Motor neuron (in vitro differentiated cells): Measurements from ENCODE around the gene CNEP1R1. TPM values are rescaled to one million over a fixed set of nuclear protein-coding genes. Genes with fewer than 3 reads are reported as not detected.
A peak's percentile ranks its signal among the peaks of the same experiment; 100 is the strongest.

Source experiments
- ATAC-seq, 8 experiments: fragments of 200-7000 bp; cut with Tn5 transposase; replicated peaks in 6 of 8; 2 replicates each; pipeline ENCODE4 v1.8.0; 2021; ENCODE audit warnings: mild to moderate bottlenecking in 8 of 8, moderate library complexity in 8 of 8
- H3K27ac ChIP-seq, 2 donors: fragments of 250-450 bp; sonication (Bioruptor Pico); 2 replicates each; pipeline ENCODE4 v1.9.0; 2021; ENCODE audit warnings: antibody characterized with exemption in 2 of 2, mild to moderate bottlenecking in 2 of 2, moderate library complexity in 1 of 2
- H3K4me1 ChIP-seq, 2 donors: fragments of 250-450 bp; sonication (Bioruptor Pico); replicated peaks in 1 of 2; 2 replicates each; pipeline ENCODE4 v1.6.1; 2021; ENCODE audit warnings: antibody characterized with exemption in 2 of 2, mild to moderate bottlenecking in 2 of 2, moderate library complexity in 1 of 2
- H3K4me3 ChIP-seq, 5 donors: fragments of 250-450 bp; sonication (Bioruptor Pico); 2 replicates each; pipeline ENCODE4 v1.9.0; 2021; ENCODE audit warnings: antibody characterized with exemption in 5 of 5, mild to moderate bottlenecking in 5 of 5, moderate library complexity in 4 of 5
- WGBS, 10 experiments: fragments of 450-650 bp; shearing (Covaris generic); methylation state at CpG; one replicate each; pipeline ENCODE4 v1.0.0; 2022; 5-methylcytosine and 5-hydroxymethylcytosine counted together
- in situ Hi-C, 9 experiments: fragments of 400-800 bp; cut with MboI; loops; one replicate each; pipeline ENCODE4 v1.15.0; 2021; ENCODE audit warnings: low sequenced_read_pairs in 9 of 9, low pct_unique_long_range_greater_than_20kb in 2 of 9; ENCODE audit not compliant: unreplicated experiment in 9 of 9
- total RNA-seq, 8 experiments: library from RNA; unstranded; fragments of 300-600 nt; gene quantifications; 2 replicates each; pipeline versions ENCODE4 v1.2.3 to v1.2.4, GENCODE V29; 2022

Gene CNEP1R1
- total RNA-seq, 8 experiments from 2014 or later: 13.2 to 23.1 (median 14.7) TPM

DNA sequence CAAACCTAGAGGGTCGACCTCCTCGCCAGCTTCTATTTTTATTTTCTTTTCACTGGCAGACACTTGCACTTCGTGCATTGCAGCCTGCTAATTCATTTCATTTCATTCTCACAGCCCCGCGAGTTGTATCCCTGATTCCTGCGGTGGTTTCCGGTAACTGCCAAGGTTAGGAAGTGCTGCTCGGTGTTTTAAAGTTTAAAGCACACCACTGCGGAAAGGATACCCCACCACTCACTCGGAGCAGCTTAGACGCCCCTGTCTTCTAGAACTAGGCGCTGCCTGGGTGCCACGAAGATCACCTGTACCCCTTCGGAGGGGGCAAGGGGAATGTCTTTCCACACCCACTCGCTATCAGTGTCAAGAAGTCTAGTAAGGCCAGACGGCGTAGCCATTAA lies 509 bp downstream of the CNEP1R1 start:
- Histone ChIP-seq H3K4me3 (peak overlapping the region; percentile 72 to 87 (median 81)), H3K27ac (peak overlapping the region; percentile 72 to 85), H3K4me1 (peaks cover 9% of the 10 kb centered on the region in 2 donors)
- in situ Hi-C loops: loop anchor here in 1 of 9 experiments (25.0 kb wide), 1 partner anchor 187 kb away; no protein-coding TSS in a partner anchor
- peak in 3 of 8 experiments; percentile 25 to 37 (median 27) for ATAC-seq
- WGBS, 10 experiments: 0 to 20% (median 1%) methylated on average over 1 to 14 of the region's 17 CpGs; no CpG with 5 or more reads in 2 of the 10 experiments

DNA sequence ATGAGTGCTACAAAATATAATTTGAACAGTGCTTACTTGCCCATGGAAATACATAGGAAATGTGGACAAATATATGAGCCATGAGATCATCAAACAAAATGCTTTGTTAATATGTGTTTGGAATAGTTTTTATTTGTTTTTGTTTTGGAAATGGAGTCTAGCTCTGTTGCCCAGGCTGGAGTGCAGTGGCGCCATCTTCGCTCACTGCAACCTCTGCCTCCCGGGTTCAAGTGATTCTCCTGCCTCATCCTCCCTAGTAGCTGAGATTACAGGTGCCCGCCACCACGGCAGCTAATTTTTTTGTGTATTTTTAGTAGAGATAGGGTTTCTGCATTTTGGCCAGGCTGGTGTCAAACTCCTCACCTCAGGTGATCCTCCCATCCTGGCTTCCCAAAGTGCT lies 2.8 kb downstream of the CNEP1R1 start:
- no peak for ATAC-seq
- Histone ChIP-seq H3K27ac (no peak overlapping the region), H3K4me1 (peaks cover 6 to 9% of the 10 kb centered on the region in 2 donors), H3K4me3 (no peak overlapping the region)
- in situ Hi-C loops: loop anchor here in 1 of 9 experiments (25.0 kb wide), 1 partner anchor 184 kb away; no protein-coding TSS in a partner anchor
- WGBS, 10 experiments: 80 to 100% (median 87%) methylated on average over 1 to 5 of the region's 5 CpGs; no CpG with 5 or more reads in 3 of the 10 experiments

DNA sequence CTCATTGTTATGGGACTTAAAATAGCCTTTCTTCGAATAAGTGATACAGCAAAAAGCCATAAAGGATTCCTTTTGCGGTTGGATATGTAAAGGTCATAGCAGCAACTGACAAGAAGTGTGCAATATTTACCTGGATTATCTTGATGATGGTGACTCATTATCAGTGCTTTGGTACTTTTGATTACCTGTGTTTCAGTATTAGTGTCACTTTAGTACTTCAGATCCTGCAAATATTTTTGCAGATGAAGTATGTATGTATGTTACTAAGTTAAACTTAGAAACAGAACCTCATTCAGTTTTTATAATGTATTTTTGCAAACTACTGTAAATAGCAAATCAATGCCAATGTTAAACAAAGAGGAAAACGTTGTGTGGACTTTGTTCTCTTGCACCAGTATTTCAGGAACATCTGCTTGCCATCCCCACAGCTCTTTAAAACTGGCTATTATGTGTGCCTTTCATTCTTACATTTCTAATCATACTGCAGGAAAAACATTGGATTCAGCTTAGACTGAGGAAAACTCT lies 10.5 kb downstream of the CNEP1R1 start:
- no peak for ATAC-seq
- no peaks in the 10 kb centered on the region for H3K4me1 ChIP-seq
- H3K27ac ChIP-seq: no peak overlapping the region
- no peak overlapping the region for H3K4me3 ChIP-seq
- WGBS, 10 experiments: 70 to 100% (median 86%) methylated on average over 1 to 3 of the region's 3 CpGs
- in situ Hi-C loops: loop anchor here in 1 of 9 experiments (25.0 kb wide), 1 partner anchor 177 kb away; no protein-coding TSS in a partner anchor

DNA sequence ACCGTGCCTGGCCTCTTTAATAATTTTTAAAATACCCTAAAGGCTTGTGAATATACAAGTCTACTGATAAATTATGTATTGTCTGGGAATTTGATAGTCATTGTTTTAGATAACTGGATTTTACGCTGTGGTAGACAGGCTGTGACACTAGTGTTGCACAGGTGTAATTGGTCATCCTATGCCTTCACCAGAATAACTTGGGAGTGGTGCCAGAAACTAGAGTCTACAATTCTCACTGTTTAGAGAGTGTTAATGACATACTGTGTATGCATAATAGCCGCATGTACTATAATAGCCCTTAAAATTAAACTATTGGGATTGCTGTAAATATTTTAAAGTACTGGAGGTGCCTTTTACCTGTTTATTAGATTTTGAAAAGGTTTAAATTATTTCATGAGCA lies 11.4 kb downstream of the CNEP1R1 start:
- 75 to 100% (median 91%) methylated on average over 1 to 3 of the region's 3 CpGs; no CpG with 5 or more reads in 1 of the 10 experiments for WGBS, 10 experiments
- in situ Hi-C loops: loop anchor here in 1 of 9 experiments (25.0 kb wide), 1 partner anchor 176 kb away; no protein-coding TSS in a partner anchor
- ATAC-seq: no peak
- Histone ChIP-seq H3K4me3 (no peak overlapping the region), H3K27ac (no peak overlapping the region), H3K4me1 (no peaks in the 10 kb centered on the region)

- H3K27ac ChIP-seq: no peak overlapping the region
- ATAC-seq: peak in 3 of 8 experiments; percentile 54 to 65 (median 65)
These were observed 12.7 kb downstream of the CNEP1R1 start for GRCh38 chr16:50037662-50038220.

DNA sequence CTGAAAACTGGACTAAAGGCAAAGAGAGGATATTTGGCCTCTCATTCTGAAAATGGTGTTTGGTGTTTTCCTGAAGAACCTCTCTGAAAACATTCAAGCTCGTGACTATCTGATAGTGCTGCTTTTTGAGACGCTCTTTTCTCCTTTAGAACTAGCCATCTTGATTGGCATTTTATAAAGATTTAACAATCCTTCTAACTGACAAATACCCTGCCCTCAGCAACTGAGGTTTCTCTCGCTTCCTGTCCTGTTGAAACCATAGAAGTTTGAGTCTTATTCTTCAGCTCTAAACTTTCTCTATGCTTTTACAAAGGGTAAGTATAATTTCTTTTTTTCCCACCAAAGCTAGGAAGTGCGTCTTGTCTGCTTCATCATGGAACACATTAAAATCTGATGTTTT lies 13.3 kb downstream of the CNEP1R1 start:
- no peak overlapping the region for H3K27ac ChIP-seq
- 75 to 100% (median 94%) methylated on average over 1 to 4 of the region's 4 CpGs for WGBS, 10 experiments
- no peaks in the 10 kb centered on the region for H3K4me1 ChIP-seq
- no peak for ATAC-seq
- H3K4me3 ChIP-seq: no peak overlapping the region
- in situ Hi-C loops: loop anchor here in 1 of 9 experiments (25.0 kb wide), 1 partner anchor 174 kb away; no protein-coding TSS in a partner anchor

More at GRCh38 chr16:50037662-50038220, 12.7 kb downstream of the CNEP1R1 start:
- in situ Hi-C loops: loop anchor here in 1 of 9 experiments (25.0 kb wide), 1 partner anchor 175 kb away; no protein-coding TSS in a partner anchor
- 30 to 100% (median 67%) methylated on average over 1 to 2 of the region's 2 CpGs; no CpG with 5 or more reads in 2 of the 10 experiments for WGBS, 10 experiments
- no peaks in the 10 kb centered on the region for H3K4me1 ChIP-seq
- H3K4me3 ChIP-seq: no peak overlapping the region

GRCh38 chr16:50038756-50039529 lies 13.9 kb downstream of the CNEP1R1 start:
- H3K4me1 ChIP-seq: no peaks in the 10 kb centered on the region
- ATAC-seq: peak in 2 of 8 experiments; percentile 92 to 93
- 27 to 77% (median 53%) methylated on average over 2 to 5 of the region's 5 CpGs; no CpG with 5 or more reads in 1 of the 10 experiments for WGBS, 10 experiments

GRCh38 chr16:50040018-50040417 lies 15.0 kb downstream of the CNEP1R1 start:
- WGBS, 10 experiments: 15 to 87% (median 70%) methylated on average over 2 to 7 of the region's 8 CpGs; no CpG with 5 or more reads in 2 of the 10 experiments
- Histone ChIP-seq H3K4me3 (no peak overlapping the region), H3K4me1 (no peaks in the 10 kb centered on the region), H3K27ac (no peak overlapping the region)
- no peak for ATAC-seq
- in situ Hi-C loops: loop anchor here in 1 of 9 experiments (25.0 kb wide), 1 partner anchor 172 kb away; no protein-coding TSS in a partner anchor

More at GRCh38 chr16:50038756-50039529, 13.9 kb downstream of the CNEP1R1 start:
- in situ Hi-C loops: loop anchor here in 1 of 9 experiments (25.0 kb wide), 1 partner anchor 173 kb away; no protein-coding TSS in a partner anchor
- no peak overlapping the region for H3K27ac ChIP-seq
- H3K4me3 ChIP-seq: no peak overlapping the region

DNA sequence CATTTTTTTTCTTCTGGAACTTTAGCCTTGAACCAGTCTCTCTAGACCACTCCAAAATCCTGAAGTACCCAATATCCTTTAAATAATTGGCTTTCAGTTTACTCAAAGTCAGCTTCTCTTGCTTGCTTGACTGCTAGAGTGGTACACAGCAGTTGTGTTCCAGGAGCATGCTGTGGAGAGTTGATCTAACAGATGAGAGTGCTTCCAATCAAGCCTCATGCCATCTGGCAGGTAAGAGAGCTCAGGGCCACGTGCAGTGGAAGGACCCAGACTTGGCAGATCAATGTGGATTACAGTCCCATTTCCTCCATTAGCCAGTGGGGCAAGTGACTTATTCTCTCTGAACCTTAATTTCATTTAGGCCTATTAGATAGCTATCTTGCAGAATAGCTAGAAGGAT lies 15.7 kb downstream of the CNEP1R1 start:
- ATAC-seq: no peak
- Histone ChIP-seq H3K4me1 (no peaks in the 10 kb centered on the region), H3K4me3 (no peak overlapping the region), H3K27ac (no peak overlapping the region)
- WGBS, 10 experiments: 0 to 83% (median 44%) methylated on average over 1 of the region's 1 CpG; no CpG with 5 or more reads in 3 of the 10 experiments
- in situ Hi-C loops: loop anchor here in 1 of 9 experiments (25.0 kb wide), 1 partner anchor 172 kb away; no protein-coding TSS in a partner anchor

DNA sequence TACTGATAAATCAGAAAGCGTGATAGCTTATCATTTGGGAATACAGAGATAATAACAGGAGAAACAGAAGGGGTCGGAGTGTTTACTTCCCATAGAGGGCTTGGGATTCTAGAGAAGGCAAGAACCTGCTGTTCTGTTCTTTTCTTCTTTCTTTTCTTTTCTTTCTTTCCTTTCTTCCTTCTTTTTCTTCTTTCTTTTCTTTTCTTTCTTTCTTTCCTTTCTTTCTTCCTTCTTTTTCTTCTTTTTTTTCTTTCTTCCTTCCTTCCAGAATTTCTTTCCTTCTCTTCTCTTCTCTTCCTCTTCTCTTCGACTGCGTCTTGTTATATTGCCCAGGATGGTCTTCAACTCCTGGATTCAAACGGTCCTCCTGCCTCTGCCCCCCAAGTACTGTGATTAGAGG lies 18.3 kb downstream of the CNEP1R1 start:
- H3K4me3 ChIP-seq: no peak overlapping the region
- ATAC-seq: no peak
- peaks cover 0 to 7% of the 10 kb centered on the region in 2 donors for H3K4me1 ChIP-seq
- H3K27ac ChIP-seq: no peak overlapping the region
- 72 to 97% (median 87%) methylated on average over 3 to 5 of the region's 5 CpGs for WGBS, 10 experiments
- in situ Hi-C loops: loop anchor here in 1 of 9 experiments (25.0 kb wide), 1 partner anchor 169 kb away; no protein-coding TSS in a partner anchor

DNA sequence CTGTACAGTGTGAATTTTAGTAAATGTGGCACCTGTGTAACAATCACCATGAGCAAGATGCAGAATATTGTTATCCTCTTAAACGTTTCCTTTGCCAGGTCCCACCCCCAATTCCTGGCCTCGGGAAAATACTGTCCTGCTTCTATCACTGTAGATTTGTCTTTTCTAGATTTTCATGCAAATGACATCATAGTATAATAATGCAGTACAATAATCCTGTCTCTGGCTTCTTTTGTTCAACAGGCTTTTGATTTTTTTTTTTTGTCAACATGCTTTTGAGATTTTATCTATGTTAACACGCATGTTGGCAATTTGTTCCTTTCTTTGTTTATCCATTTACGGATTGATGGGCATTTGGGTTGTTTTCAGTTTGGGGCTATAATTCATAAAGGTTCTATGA lies 20.4 kb downstream of the CNEP1R1 start:
- Histone ChIP-seq H3K4me3 (no peak overlapping the region), H3K27ac (no peak overlapping the region), H3K4me1 (peaks cover 0 to 7% of the 10 kb centered on the region in 2 donors)
- in situ Hi-C loops: loop anchor here in 1 of 9 experiments (25.0 kb wide), 1 partner anchor 167 kb away; no protein-coding TSS in a partner anchor
- peak in 1 of 8 experiments; percentile 14 for ATAC-seq
- 6 to 100% (median 83%) methylated on average over 1 to 4 of the region's 4 CpGs; no CpG with 5 or more reads in 1 of the 10 experiments for WGBS, 10 experiments

DNA sequence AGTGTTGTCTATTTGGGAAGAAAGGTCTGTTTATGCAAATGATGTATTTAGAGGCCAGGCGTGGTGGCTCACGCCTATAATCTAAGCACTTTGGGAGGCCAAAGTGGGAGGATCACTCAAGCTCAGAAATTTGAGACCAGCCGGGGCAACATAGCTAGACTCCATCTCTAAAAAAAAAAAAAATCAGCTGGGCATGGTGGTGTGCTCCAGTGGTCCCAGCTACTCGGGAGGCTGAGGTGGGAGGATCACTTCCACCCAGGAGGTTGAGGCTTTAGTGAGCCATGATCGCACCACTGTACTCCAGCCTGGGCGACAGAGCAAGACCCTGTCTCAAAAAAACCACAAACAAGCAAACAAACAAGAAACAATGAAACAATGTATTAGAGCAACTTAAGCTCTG lies 21.8 kb downstream of the CNEP1R1 start:
- WGBS, 10 experiments: 61 to 100% (median 88%) methylated on average over 1 to 6 of the region's 6 CpGs; no CpG with 5 or more reads in 1 of the 10 experiments
- no peak for ATAC-seq
- Histone ChIP-seq H3K4me1 (peaks cover 0 to 7% of the 10 kb centered on the region in 2 donors), H3K27ac (no peak overlapping the region), H3K4me3 (no peak overlapping the region)
- in situ Hi-C loops: loop anchor here in 1 of 9 experiments (25.0 kb wide), 1 partner anchor 165 kb away; no protein-coding TSS in a partner anchor
